Measurements from ENCODE around the gene GOLGA6D.
"Not testable (repeated sequence)": the region's sequence is repeated elsewhere in the genome, so short reads cannot be mapped to it uniquely, and the experiment has no call there.

The GOLGA6D gene

DNA sequence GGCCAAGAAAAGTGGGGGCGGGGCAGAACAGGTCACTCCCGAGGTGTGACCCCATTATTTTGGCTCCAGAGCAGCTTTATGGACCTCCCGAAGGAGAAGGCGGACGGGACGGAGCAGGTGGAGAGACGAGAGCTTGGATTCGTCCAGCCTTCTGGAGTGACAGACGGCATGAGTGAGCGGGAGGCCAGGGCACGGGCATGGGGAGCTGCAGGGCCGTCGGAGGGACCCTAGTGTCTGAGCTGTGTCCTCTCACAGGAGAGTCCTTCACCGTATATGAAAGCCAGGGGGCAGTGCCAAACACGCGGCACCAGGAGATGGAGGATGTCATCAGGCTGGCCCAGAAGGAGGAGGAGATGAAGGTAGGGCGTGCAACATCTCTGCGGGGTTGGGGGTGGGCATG lies 11.0 kb downstream of the GOLGA6D start:
- DNase-seq (ENCODE audit: low read depth), result not testable (repeated sequence)

DNA sequence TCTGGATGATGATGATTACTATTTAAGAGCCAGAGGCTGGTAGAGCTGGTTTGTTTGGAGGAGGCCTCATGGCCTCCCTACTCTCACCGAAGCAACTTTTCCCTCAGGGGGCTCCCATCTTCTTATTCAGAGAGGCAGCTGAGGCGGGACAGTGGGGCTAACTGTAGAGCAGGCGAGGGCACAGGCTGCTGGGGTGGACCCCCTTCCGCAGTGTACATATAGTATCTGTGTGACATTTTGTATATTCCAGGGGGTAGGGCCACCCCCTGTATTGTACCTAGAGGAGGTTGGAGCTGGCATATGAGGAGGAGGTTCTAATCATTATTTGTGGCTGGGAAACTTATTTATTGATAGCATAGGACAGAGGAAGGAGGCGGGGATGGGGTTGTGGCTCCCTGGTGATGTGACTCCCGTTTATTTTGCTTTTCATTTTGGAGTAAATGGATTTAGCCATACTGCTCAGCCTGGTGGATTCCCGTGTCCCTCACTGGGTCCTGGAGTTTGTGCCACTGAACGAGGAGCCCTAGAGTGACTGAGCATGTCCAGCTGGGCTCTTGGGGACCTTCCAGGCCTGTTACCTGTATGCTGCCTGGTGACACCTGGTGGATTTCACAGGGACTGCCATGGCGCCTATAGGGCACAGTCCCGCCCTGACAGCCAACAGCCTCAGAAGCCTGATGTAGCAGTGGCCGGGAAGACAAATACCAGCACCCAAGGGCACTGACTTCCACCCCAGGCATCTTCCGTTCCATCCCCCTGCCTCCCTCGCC lies 16.1 kb downstream of the GOLGA6D start:
- DNase-seq (ENCODE audit: low read depth), result not testable (repeated sequence)

DNA sequence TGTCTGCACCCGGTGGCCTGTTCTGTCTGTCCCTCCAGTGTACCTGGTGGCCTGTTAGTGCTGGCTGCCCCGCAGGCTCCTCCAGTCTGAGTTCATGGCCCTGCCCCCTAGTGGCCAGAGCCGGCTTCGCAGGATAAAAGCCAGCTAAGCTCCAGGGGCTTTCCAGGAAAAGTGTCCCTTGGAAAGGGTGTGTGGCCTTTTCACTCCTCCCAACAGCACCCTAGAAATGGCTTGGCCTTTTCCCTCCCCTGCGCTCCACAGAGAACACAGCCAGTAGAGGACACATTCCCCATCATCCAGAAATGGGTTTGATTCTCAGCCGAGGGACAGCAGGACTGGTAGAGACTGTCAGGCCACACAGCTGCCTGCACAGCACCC lies 16.7 kb downstream of the GOLGA6D start:
- not testable (repeated sequence) for DNase-seq (ENCODE audit: low read depth)

DNA sequence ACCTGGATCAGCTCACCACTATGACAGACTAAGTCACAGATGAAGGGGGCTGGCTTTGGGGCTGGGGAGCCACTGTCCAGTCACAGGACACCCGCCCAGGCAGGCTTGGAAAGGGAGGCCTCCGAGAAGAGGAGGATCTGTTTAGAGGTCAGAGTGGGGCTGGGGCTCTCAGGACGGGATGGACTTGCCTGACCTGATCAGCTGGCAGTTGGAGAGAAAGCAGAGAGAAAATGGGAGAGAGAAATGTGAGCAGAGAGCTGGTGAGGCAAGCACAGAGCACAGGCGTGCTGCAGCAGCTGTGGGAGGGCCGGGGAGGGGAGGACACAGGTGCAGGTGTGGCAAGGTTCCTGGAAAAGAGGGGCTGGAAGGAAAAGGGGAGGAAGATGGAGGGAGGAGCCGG lies 17.4 kb downstream of the GOLGA6D start:
- DNase-seq (ENCODE audit: low read depth), result not testable (repeated sequence)

DNA sequence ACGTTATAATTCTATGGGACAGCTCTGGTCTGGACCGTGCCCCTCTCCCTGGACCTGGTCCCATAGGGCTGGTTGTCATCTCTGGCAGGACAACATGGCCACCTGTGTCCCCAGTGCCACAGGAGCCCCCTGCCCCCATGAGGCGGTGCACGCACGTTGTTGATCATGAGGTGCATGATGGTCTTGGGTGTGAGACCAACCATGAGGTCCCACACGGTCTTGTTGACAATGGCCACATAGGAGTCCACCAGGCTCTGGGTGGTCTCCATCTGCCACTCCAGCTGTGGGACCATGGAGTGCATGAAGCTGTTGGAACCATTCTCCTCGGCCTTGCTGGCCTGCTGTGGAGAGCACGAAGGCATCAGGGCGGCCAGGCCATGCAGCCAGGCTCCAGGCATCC lies 19.7 kb downstream of the GOLGA6D start:
- DNase-seq (ENCODE audit: low read depth), result no peak

DNA sequence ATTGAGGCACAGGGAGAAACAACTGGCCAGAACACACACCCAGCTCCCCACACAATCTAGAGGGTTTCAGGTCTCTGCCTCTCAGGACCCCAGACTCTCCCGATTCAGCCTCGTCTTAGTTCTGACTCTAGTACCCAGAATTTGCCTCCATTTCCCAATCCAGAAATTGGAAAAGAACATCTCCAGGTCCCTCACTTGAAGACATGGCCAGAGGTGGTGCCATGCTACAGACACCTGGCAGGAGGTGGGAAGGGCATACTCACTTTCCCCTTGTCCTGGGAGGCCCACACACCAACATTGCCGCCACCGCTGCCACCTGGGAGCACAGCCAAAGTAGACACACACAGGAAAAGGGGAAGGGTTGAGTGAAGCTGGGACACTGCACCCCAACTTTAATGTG lies 20.1 kb downstream of the GOLGA6D start:
- not testable (repeated sequence) for DNase-seq (ENCODE audit: low read depth)

DNA sequence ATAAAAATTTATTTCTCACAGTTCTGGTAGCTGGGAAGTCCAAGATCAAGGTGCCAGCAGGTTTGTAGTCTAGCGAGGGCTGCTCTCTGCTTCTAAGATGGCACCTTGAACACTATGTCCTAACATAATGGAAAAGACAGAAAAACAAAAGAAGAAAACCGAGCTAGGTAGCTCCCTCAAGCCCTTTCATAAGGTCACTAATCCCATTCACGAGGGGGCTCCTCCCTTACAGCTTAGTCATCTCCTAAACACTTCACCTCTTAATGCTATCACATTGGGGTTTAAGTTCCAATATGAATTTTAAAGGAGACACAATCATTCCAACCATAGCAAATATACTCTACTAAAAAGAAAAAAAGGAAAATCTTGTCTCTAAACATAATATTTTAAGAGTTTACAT lies 23.6 kb downstream of the GOLGA6D start:
- DNase-seq (ENCODE audit: low read depth), result no peak

DNA sequence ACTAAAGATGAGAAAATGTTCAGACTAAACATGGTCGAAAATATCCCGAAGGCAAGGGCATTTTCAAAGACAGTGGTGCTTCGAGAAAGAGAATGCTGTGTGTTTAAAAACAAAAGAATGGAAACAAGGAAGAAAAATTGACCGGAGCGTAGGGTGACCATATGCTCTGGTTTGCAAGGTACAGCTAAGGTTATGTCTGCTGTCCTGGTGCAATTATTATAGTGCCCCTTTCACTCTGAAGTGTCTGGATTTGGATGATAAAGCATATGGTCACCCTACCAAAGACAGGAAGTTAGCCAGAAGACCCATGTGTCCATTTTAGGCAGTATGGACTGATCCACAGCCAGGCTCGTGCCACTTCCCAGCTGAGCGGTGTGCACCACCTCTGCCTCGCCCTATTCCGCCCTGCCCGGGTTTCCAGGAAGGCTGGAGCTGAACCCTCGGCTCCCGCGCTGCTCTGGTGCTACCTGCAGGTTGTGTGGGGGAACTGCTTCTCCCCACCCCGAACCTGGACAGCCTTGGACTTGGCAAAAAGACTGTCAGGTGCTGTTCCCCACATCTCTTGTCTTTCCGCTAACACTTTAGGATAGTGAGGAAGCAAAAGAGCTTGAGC lies 25.2 kb downstream of the GOLGA6D start:
- no peak for DNase-seq (ENCODE audit: low read depth)

DNA sequence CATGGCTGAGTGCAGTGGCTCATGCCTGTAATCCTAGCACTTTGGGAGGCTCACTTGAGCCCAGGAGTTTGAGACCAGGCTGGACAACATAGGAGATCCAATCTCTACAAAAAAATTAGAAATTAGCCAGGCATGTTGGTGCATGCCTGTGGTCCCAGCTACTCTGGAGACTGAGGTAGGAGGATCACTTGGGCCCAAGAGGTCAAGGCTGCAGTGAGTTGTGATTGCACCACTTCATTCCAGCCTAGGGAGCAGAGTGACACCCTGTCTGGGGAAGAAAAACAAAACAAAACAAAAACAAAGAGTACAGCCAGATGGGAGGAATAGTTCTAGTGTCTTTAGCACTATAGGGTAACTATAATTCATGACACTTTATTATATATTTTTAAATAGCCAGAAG lies 27.1 kb downstream of the GOLGA6D start:
- peak; percentile 23 for DNase-seq (ENCODE audit: low read depth)

DNA sequence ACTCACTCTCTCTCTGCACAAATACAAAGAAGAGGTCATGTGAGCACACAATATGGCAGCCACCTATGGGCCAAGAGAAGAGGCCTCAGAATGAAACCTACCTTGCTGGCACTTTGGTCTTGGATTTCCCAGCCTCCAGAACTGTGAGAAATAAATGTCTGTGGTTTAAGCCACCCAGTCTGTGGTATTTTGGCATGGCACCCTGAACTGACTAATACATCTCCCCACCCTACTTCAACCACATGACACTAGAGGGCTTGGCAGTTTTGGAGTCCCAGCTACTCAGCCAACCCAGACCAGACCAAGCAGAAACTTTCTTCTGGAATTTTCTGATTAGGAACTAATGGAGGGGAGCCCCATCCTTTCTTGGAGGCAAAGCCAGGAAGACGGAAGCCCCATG lies 29.9 kb downstream of the GOLGA6D start:
- DNase-seq (ENCODE audit: low read depth), result peak; percentile 25

DNA sequence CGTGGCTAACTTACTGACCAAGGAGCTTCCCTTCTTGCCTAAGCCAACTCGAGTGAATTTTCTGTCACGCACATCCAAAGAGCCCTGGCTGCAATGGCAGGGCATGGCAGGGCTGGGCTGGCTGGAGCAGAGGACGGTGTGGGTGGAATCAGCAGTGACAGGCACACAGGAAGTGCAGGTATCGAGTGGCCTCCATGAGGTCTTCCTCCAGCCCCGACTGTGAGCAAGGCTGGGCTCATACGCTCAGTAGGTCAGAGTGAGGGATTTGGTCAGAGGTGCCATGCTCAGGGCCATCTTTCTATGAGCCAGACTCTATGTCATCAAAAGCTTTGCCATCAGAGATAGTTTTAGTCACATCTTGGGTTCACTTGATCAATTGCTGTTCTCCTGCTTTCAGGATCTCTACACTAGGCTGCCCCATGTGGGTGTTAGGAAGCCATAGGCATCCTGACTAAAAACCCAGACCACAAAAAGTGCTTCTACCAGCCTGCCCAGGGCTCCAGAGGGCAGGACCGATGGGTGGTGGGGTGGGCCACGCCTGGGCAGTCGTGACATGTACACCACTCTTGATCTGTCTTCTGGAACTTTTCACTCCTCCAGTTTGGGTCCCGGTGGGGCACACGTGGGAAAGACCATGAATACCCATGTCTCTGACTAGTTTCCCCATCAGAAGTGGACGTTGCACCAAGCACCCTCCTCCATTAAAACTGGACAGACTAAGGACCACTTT lies 30.6 kb downstream of the GOLGA6D start:
- no peak for DNase-seq (ENCODE audit: low read depth)

DNA sequence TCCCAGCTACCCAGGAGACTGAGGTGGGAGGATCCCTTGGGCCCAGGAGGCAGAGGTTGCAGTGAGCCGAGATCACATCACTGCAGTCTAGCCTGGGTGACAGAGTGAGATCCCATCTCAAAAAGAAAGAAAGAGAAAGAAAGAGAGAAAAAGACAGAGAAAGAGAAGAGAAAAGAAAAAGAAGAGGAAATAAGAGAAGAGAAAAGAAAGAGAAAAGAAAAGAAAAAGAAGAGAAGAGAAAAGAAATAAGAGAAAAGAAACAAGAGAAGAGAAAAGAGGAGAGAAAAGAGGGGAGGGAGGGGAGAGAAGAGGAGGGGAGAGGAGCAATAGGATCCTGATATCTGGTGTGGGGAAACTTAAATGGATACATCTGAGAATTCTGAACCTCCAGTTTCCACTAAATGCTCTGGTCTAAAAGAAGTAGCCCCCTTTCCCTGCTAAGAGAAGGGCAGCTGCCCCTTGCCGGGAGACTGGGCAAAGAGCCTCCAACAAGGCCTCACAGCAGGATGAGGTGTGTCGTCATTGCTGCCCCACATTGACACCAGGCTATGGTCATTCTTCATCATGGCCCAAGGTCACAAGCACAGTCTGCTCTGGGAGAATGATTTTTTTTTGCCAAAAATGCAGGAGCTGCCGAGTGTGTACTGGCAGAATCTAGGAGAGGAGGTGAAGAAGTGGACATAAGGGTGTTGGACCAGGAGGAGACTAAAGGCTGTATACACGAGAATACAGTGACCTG lies 32.1 kb downstream of the GOLGA6D start:
- DNase-seq (ENCODE audit: low read depth), result no peak

DNA sequence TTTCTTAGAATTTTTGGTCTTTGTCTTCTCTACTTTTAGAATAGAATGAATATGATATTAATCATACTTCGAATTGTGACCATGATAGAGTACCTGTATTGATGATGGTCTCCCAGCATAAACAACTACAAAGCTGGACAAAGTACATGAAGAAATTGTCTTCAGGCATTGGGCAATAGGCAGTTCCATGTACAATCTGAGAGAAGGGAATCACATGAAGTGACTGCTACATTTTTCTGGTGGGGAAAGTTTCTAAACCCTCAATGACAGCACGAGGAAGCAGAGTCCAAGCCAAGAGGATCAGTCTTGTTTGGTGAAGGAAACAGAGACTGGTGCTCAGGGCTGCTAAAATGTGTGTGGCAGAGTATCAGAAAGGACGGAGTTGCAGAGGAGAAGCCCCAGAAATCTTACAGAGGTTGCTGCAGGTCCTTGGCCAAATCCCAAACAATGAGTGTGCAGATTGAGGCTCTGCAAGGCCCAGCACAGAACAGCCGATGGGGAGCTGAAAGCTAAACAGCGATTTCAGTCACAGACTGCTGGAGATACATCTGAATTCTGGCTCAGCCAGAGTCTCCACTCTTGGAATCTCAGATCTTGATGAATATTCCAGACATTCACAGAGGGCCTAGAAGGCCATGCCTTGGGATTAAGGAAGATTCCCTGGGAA lies 36.7 kb downstream of the GOLGA6D start:
- DNase-seq (ENCODE audit: low read depth), result not testable (repeated sequence)

DNA sequence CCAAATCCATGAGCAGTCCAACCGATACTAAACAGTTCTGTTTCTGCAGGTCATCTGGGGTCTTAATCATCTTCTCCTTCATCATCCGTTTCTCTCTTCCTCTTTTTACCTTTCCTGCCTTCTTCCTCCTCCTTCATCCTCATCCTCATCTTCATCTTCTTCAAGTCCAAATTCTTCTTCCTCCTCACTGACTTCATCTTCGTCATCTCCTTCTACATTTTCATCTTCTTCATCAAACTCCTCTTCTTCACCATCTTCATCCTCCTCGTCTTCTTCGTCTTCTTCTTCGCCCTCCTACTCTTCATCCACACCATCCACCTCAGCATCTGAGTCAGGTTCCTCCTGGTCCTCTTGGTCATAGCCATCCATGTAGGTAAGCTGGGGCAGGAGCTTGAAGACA lies 39.1 kb downstream of the GOLGA6D start:
- no peak for DNase-seq (ENCODE audit: low read depth)

DNA sequence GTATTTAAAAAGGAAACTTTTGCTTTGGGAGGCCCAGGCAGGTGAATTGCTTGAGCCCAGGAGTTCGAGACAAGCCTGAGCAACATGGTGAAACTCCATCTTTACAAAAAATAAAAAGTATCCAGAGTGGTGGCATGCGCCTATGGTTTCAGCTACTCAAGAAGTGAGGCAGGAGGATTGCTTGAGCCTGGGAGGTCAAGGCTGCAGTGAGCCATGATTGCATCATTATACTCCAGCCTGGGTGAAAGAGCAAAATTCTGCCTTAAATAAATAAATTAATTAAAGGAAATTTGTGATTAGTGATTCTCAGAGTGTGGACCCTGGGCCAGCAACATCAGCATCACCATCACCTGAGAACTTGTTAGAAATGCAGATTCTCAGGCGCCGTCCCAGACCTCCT lies 43.3 kb downstream of the GOLGA6D start:
- DNase-seq (ENCODE audit: low read depth), result no peak

DNA sequence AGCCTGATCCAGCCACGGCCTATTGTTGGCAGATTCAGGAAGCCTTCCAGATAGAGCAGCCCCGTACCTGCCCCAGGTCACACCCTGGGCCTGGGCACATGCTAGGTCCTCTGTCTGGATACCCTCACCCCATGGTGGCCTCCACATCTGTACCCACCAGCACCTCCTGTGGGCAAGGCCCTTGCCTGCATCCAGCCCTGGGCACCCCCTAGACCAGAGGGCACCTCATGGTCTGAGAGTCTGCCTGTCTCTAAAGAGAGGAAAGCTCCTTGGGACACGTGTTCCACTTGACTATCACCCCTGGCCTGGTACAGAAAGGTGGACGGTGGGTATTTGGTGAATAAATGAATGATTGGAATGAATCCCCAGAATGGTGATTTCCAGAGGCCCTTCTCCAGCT lies 44.4 kb downstream of the GOLGA6D start:
- no peak for DNase-seq (ENCODE audit: low read depth)

DNA sequence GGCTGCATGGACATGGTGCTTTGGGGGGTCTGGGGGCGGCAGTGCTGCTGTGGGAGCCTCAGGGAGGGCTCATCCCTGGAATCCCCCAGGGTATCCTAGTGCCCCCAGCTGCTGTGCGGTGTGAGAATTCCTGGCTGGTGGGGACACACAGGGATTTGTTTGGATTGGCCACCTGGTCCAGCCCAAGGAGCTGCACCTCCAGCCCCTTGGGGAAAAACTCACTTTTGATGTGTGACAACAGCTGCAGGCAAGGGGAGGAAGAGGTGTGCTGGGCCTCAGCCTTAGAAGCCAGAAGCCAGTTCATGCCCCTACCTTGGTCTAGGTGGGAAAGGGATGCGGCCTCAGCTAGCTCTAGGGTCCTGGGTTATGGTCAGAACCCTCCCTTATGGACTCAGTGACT lies 44.9 kb downstream of the GOLGA6D start:
- DNase-seq (ENCODE audit: low read depth), result no peak

DNA sequence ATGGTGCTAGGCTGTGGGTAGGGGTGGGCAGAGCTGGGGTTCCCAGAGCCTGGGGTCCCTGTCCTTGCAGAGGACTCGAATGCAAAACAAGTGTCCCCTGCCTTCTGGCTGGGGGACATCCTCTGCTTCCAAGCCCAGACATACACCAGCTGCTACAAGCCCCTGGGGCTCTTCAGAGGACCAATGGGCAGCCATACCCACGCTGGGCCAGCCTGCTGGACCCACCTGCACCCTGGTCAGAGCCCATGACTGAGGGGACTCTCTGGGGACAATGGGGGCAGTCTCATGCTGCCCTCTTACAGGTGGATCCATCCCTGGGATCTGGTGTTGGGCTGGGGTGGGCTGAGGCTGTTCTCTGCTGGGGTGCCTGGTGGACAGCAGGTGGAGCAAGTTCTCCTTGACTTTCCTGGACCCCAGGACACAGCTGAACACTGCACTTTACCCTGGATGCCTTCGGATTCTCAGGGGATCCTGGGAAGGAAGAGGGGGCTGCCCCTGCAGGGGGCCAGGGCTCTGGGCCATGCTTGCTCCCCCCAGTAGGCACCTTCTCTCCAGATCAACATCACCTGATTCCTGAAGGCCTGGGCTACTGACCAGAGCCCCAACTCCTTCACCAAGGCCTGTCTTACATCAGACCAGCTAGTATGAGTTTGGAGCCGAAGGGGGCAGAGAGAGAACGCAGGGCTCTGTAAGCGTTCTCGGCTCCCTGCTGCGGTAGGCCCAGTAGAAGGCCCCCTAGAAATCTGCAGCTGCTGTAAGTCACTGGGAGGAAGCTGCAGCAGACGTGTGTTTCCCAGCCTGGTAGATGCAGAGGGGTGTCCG lies 46.1 kb downstream of the GOLGA6D start:
- no peak for DNase-seq (ENCODE audit: low read depth)

DNA sequence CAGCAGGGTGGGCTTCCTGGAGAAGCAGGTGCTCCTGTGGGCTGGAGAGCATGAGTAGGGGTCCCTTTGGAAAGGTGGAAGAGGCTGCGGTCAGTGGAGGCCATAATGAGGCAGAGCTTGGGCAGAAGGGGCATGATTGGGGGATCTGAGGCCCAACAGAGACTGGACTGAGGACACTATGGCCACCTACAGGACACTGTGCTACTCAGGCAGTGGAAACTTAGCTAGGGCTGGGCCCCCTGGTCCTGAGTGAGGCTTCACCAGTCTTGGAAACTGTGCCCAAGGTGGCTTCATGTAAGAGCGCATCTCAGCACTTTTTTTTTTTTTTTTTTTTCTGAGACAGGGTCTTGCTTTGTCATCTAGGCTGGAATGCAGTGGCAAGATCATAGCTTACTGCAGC lies 46.9 kb downstream of the GOLGA6D start:
- DNase-seq (ENCODE audit: low read depth), result no peak

DNA sequence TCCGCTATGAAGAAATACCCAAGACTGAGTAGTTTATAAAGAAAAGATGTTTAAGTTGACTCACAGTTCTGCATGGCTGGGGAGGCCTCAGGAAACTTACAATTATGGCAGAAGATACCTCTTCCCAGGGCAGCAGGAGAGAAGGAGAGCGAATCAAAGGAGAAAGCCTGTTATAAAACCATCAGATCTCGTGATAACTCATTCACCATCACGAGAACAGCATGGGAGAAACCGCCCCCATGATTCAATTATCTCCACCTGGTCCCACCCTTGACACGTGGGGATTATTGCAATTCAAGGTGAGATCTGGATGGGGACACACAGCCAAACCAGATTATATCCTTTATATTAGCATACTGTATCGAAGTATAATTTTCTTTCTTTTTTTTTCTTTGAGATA lies 49.5 kb downstream of the GOLGA6D start:
- DNase-seq (ENCODE audit: low read depth), result not testable (repeated sequence)

Data from GM04503 (cell line).